Astrocyte (in vitro differentiated cells and primary cell): ENCODE data around the gene PHC3.

ENCODE experiments used
- EZH2 ChIP-seq: IDR thresholded peaks from 2 replicates; pipeline ENCODE4 v1.6.1; 2012; ENCODE audit warnings: mild to moderate bottlenecking, low read length, inconsistent platforms; ENCODE audit not compliant: insufficient read depth
- TF ChIP-seq, protein P1 (sequence below): IDR thresholded peaks from 2 replicates; pipeline ENCODE4 v1.5.1; 2011; ENCODE audit warnings: low read depth, mild to moderate bottlenecking, inconsistent platforms, low read length, moderate library complexity; ENCODE audit not compliant: insufficient read depth

DNA sequence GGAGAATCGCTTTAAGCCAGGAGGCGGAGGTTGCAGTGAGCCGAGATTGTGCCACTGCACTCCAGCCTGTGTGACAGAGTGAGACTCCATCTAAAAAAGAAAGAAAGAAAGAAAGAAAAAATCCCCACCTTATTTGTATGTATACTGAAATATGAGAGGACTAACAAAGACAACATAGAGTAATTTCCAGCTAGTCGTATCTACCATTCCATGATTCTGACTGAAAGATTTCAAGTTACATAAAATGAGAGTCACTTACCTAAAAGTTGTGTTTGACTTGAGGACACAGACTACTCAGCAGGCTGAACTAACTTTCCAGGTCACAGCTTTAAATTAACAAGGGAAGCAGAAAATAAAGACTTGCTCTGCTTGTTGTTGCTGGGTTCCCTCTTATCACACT, 21.9 kb upstream of the PHC3 start:
- TF ChIP-seq, protein P1, sequence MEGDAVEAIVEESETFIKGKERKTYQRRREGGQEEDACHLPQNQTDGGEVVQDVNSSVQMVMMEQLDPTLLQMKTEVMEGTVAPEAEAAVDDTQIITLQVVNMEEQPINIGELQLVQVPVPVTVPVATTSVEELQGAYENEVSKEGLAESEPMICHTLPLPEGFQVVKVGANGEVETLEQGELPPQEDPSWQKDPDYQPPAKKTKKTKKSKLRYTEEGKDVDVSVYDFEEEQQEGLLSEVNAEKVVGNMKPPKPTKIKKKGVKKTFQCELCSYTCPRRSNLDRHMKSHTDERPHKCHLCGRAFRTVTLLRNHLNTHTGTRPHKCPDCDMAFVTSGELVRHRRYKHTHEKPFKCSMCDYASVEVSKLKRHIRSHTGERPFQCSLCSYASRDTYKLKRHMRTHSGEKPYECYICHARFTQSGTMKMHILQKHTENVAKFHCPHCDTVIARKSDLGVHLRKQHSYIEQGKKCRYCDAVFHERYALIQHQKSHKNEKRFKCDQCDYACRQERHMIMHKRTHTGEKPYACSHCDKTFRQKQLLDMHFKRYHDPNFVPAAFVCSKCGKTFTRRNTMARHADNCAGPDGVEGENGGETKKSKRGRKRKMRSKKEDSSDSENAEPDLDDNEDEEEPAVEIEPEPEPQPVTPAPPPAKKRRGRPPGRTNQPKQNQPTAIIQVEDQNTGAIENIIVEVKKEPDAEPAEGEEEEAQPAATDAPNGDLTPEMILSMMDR = no peak
- TF ChIP-seq EZH2 = no peak
